ENCODE data around the gene SPRING1.

The SPRING1 gene

GRCh38 chr12:116739381-116739887, 1.6 kb upstream of the SPRING1 start:
- DNase-seq = no peak

- DNase-seq = no peak
These were observed 701 bp downstream of the SPRING1 start for GRCh38 chr12:116736962-116737773.

DNA sequence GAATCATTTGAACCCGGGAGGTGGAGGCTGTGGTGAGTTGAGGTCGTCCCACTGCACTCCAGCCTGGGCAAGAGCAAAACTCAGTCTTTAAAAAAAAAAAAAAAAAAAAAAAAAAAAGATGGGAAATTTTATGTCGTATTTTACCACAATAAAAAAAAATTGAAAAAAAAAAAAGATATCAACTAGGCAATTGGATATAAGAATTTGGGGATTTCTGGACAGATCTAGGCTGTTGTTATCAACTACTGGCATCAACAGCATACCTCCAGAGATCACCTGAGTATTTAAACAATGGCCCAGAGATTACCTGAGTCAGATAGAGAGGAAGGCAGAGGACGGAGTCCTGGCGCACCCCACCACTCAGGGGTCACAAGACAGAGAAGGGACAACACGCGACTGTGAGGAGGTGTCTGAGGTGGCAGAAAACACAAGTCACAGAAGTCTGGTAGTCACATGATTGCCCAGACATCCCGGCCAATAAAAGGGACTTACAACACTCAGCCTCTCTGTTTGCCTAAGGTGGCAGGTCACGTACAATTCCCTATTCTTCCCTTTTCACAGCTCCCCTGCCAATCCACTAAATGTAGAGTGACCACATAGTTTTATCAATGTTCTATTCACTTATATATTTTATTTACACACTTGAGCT, 1.8 kb downstream of the SPRING1 start:
- no peak for DNase-seq

DNA sequence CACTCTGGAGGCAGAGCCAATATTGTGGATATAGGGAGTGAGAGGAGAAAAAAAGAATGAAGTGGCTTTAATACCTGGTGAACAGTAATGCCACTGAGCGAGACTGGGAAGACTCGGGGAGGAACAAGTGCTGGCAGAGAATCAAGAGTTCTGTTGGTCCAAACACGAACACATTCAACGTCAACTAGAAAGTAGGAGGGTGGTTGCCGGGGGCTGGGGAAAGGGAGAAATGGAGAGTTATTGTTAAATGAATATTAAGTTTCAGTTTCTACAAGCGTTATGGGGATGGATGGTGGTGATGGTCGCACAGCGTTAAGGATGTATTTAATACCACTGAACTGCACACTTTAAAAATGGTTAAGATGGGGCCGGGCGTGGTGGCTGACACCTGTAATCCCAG, 2.8 kb downstream of the SPRING1 start:
- DNase-seq = no peak

DNA sequence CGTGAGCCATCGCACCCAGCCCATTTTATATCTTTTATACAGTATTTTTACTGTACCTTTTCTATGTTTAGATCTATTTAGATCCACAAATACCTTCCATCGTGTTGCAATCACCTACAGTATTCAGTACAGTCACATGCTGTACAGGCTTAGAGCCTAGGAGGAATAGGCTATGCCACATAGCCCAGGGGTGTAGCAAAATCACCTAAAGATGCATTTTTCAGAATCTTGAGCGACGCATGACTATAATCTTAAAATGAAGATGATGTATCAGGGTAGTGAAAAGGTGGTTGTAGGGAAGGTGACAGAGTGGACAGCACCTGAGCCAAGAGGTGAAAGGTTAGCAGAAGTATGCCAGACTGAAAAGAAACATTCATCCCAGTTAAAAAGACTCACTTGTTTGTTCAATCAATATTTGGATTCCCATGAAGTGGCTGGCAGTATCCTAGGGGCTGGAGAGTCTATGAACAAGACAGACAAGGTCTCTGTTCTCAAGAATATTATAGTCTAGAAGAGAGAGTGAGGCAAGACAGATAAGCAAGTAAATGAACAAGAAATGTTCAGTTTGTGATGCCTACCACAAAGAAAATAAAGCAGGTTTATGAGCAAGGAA, 3.6 kb downstream of the SPRING1 start:
- DNase-seq = no peak

- no peak for DNase-seq
These were observed 6.1 kb downstream of the SPRING1 start for GRCh38 chr12:116731801-116732200.

GRCh38 chr12:116727891-116728290, 10.0 kb downstream of the SPRING1 start:
- no peak for DNase-seq

- DNase-seq = no peak
These were observed 10.6 kb downstream of the SPRING1 start for GRCh38 chr12:116727261-116727660.

DNA sequence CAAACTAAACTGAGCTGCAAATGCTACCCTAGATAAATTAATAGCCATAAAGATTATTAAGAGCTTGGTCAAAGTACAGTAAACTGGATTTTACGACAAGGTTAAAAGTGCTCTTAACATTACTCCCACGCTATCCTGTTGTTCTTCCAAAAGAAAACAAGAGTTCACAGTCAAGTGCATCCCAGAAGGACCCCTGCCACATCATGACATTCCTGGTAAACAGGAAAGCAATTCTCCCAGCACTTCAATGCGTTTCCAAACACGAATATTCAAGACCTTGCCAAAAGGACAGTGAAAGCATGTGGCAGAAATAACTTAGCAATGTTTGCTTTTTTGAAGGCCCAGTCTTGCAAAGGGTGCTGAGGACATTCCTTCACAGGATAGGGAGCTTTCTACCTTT, 11.2 kb downstream of the SPRING1 start:
- DNase-seq = no peak

- no peak for DNase-seq
These were observed 15.6 kb downstream of the SPRING1 start for GRCh38 chr12:116722245-116722644.

- DNase-seq = no peak
These were observed 17.9 kb downstream of the SPRING1 start for GRCh38 chr12:116719731-116720528.

- DNase-seq = no peak
These were observed 19.0 kb downstream of the SPRING1 start for GRCh38 chr12:116718655-116719454.

DNA sequence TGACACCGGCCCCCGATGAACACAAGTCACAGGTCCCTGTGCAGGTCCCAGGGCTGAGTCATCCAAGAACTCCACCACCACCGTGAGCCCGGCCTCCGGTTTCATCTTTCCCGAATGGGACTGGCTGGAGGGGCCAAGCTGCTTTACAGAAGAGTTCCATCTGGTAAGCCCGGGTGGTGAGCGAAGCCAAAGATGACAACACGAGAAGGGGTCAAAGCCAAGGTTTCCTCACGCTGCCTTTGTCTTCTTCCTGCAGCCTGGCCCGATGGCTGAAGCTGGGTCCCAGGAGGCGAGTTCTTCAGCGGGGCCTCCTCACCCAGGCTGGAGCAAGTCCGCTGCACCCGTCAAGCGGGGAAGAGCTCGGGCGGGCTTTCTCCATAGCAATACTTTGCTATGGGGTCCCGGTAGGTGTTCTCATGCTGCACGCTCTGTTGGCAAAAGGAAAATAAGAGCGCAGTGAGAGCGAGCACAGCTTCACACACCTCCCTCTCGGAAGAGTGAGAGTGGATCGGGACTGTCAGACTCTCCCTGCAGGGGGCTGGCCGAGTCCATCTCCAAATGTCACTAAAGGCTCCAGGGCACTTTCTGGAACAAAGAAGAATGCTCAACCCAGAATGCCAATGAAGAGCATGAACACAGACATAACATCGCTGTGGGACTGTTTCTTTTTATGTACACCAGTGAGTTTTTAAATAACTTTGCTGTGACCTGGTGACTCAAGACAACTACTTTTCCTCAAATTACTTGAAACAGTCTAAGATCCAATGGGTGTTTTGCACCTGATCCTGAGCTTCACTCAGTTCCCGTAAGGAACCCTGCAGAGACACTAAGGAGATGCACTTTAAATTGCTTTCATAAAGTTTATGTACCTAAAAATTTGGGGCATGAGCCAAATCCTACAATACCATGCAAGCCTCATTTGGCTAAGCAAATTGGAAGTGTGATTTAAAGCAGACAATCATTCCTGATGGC, 20.1 kb downstream of the SPRING1 start:
- no peak for DNase-seq

GRCh38 chr12:116714175-116714574, 23.7 kb downstream of the SPRING1 start:
- DNase-seq = no peak

- no peak for DNase-seq
These were observed 24.3 kb downstream of the SPRING1 start for GRCh38 chr12:116713527-116713926.

- no peak for DNase-seq
These were observed 25.2 kb downstream of the SPRING1 start for GRCh38 chr12:116712458-116713303.

DNA sequence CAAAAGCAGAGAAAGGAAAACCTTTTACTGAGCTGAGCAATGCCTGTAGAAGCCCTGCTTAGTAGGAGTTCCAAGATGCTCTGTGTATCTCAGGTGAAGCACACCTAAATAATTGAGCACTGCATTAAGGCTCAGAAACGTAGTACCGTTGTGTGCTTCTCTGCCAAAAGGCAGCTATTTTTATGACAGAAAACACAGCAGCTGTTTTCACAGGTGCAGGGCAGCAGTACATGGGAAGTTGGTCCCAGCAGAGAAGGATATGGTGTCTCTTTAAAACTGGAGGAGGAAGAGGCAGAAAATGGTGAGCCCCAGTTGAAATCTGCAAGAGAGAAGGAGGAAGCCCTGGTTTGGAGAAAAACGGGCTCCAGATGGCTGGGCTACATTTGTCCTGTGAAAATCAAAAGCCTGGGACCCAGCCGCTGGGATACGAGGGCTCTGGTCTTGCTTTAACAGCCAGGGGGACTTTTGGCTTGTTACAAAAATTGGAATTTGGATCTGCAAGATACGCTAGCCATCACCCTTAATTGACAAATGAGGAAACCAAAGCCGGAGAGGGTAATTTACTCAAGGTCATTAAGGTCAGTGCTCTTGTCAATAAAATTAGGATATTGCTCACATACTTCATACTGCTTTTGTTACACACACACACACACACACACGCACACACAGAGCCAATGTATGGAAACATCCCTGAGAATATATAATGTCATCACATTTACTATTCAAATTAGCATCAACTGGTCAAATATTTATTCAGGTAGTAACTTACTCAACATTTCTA, 27.3 kb downstream of the SPRING1 start:
- DNase-seq = no peak

GRCh38 chr12:116709768-116710167, 28.1 kb downstream of the SPRING1 start:
- DNase-seq = no peak
